A172 (cell line): Measurements from ENCODE around the gene HARS1. TPM values are rescaled to one million over a fixed set of nuclear protein-coding genes. Genes with fewer than 3 reads are reported as not detected.
"Not testable (repeated sequence)": the region's sequence is repeated elsewhere in the genome, so short reads cannot be mapped to it uniquely, and the experiment has no call there.

ENCODE experiments used
- DNase-seq: peaks from one replicate; pipeline ENCODE4 v3.0.0-alpha.2; 2015; ENCODE audit warnings: low spot score
- total RNA-seq: library from RNA; depleted of rRNA; stranded (reverse); fragments of >200 nt; shearing (Covaris generic); gene quantifications from 2 replicates; pipeline ENCODE4 v1.2.3, GENCODE V29; 2014; rRNA removed

Gene HARS1
- total RNA-seq, 1 experiment from 2014 or later = 143 TPM

GRCh38 chr5:140633021-140633471 is 58.1 kb downstream of the HARS1 start, which contains the start of gene CD14:
CD14 (minus strand) TSS chr5:140633175; CDS start chr5:140633071, 104 bp downstream.
- DNase-seq = no peak

- no peak for DNase-seq
Measured at GRCh38 chr5:140632366-140633020, 58.7 kb downstream of the HARS1 start.

- no peak for DNase-seq
Measured at GRCh38 chr5:140631831-140632365, 59.3 kb downstream of the HARS1 start.

- no peak for DNase-seq
Measured at GRCh38 chr5:140631036-140631417, 60.1 kb downstream of the HARS1 start.

GRCh38 chr5:140630292-140631035 is 60.7 kb downstream of the HARS1 start:
- DNase-seq = no peak

- no peak for DNase-seq
Measured at GRCh38 chr5:140628711-140629110, 62.5 kb downstream of the HARS1 start.

- no peak for DNase-seq
Measured at GRCh38 chr5:140627972-140628371, 63.2 kb downstream of the HARS1 start.

- DNase-seq = not testable (repeated sequence)
Measured at GRCh38 chr5:140624886-140625285, 66.3 kb downstream of the HARS1 start.

Other genes starting within 250 kb of the HARS1 start
- not detected in 2 replicates for gene EIF4EBP3, start 143.7 kb downstream of the HARS1 start, total RNA-seq
- gene SRA1, start 133.9 kb downstream of the HARS1 start, total RNA-seq = 55.0 and 57.1 TPM in 2 replicates
- 5.9 and 6.1 TPM in 2 replicates for gene APBB3, start 126.8 kb downstream of the HARS1 start, total RNA-seq
- gene SLC35A4, start 126.5 kb downstream of the HARS1 start, total RNA-seq = 51.2 and 59.8 TPM in 2 replicates
- 2.3 TPM in 1 of 2 replicates, not detected in the other for gene CD14, start 58.2 kb downstream of the HARS1 start, total RNA-seq
- 1.4 and 8.8 TPM in 2 replicates for gene TMCO6, start 51.9 kb downstream of the HARS1 start, total RNA-seq
- 112 and 115 TPM in 2 replicates for gene NDUFA2, start 43.7 kb downstream of the HARS1 start, total RNA-seq
- 147 and 211 TPM in 2 replicates for gene IK, start 43.5 kb downstream of the HARS1 start, total RNA-seq
- 28.5 and 30.8 TPM in 2 replicates for gene WDR55, start 26.5 kb downstream of the HARS1 start, total RNA-seq
- gene DND1, start 17.8 kb downstream of the HARS1 start, total RNA-seq = 1.5 TPM in 1 of 2 replicates, not detected in the other
- 46.1 and 50.5 TPM in 2 replicates for gene HARS2, start 85 bp upstream of the HARS1 start, total RNA-seq
- gene ZMAT2, start 9.1 kb upstream of the HARS1 start, total RNA-seq = 91.8 and 100 TPM in 2 replicates
- gene PCDHA1, start 94.8 kb upstream of the HARS1 start, total RNA-seq = 0.02 TPM in 1 of 2 replicates, not detected in the other
- 0.03 and 0.81 TPM in 2 replicates for gene PCDHA2, start 103.5 kb upstream of the HARS1 start, total RNA-seq
- 2.9 and 3.2 TPM in 2 replicates for gene PCDHA3, start 109.7 kb upstream of the HARS1 start, total RNA-seq
- gene PCDHA4, start 115.7 kb upstream of the HARS1 start, total RNA-seq = 1.9 and 2.6 TPM in 2 replicates
- gene PCDHA5, start 130.2 kb upstream of the HARS1 start, total RNA-seq = 0.10 and 0.12 TPM in 2 replicates
- 0.43 and 0.69 TPM in 2 replicates for gene PCDHA6, start 136.6 kb upstream of the HARS1 start, total RNA-seq
- gene PCDHA7, start 142.9 kb upstream of the HARS1 start, total RNA-seq = 0.19 and 0.38 TPM in 2 replicates
- gene PCDHA8, start 149.8 kb upstream of the HARS1 start, total RNA-seq = not detected in 2 replicates
- 0.07 TPM in 1 of 2 replicates, not detected in the other for gene PCDHA9, start 157.0 kb upstream of the HARS1 start, total RNA-seq
- gene PCDHA10, start 164.5 kb upstream of the HARS1 start, total RNA-seq = 0.02 and 0.10 TPM in 2 replicates
- gene PCDHA11, start 177.6 kb upstream of the HARS1 start, total RNA-seq = 0.10 TPM in 1 of 2 replicates, not detected in the other
- 3.8 and 4.5 TPM in 2 replicates for gene PCDHA12, start 183.9 kb upstream of the HARS1 start, total RNA-seq
- 0.26 TPM in 1 of 2 replicates, not detected in the other for gene PCDHA13, start 190.8 kb upstream of the HARS1 start, total RNA-seq
- 0.52 and 0.96 TPM in 2 replicates for gene PCDHAC1, start 234.9 kb upstream of the HARS1 start, total RNA-seq